ENCODE results near the gene CLDN6.

Gene CLDN6

GRCh38 chr16:2973093-2973492 is 44.9 kb downstream of the CLDN6 start:
- Histone ChIP-seq H3K56ac (ENCODE audit: low read length) (no peak overlapping the region), H3K36me3 (ENCODE audit: control insufficient read depth, insufficient read depth, low read length) (peaks cover 10% of the 10 kb centered on the region)

GRCh38 chr16:2971985-2972784 is 45.8 kb downstream of the CLDN6 start:
- Histone ChIP-seq H2BK120ac (ENCODE audit: low read depth, low read length) (no peak overlapping the region), H3K36me3 (ENCODE audit: control insufficient read depth, insufficient read depth, low read length) (peaks cover 7% of the 10 kb centered on the region)

More at GRCh38 chr16:2973093-2973492, 44.9 kb downstream of the CLDN6 start:
- peaks cover 6% of the 10 kb centered on the region for H3K79me2 ChIP-seq (ENCODE audit: control insufficient read depth, insufficient read depth, low read length)
- H3K18ac ChIP-seq (ENCODE audit: low read length), result no peak overlapping the region
- H3K9ac ChIP-seq (ENCODE audit: low read length), result no peak overlapping the region
- no peak overlapping the region for H2AK5ac ChIP-seq (ENCODE audit: low read length)
- no peak overlapping the region for H3K27ac ChIP-seq (ENCODE audit: low read depth, low read length)
- no peak overlapping the region for H3K4me2 ChIP-seq (ENCODE audit: low read length)
- peaks cover 7% of the 10 kb centered on the region for H3K79me1 ChIP-seq (ENCODE audit: low read length)
- DNase-seq, result no peak
- H3K27me3 ChIP-seq (ENCODE audit: insufficient read depth, low read length, poor library complexity), result no peaks in the 10 kb centered on the region
- H3K4ac ChIP-seq (ENCODE audit: low read depth, low read length), result no peak overlapping the region
- WGBS (ENCODE audit: extremely low coverage, insufficient coverage, low lambda C conversion rate), result no CpG with 5 or more reads among the region's 5 CpGs
- H3K4me3 ChIP-seq (ENCODE audit: low read length), result no peak overlapping the region
- H3K4me1 ChIP-seq (ENCODE audit: control insufficient read depth, low read depth, low read length), result no peaks in the 10 kb centered on the region
- no peak overlapping the region for H3K23ac ChIP-seq (ENCODE audit: low read length)
- H2BK15ac ChIP-seq (replicated peaks; ENCODE audit: low read depth), result no peak overlapping the region
- H2BK120ac ChIP-seq (ENCODE audit: low read depth, low read length), result no peak overlapping the region
- H4K8ac ChIP-seq (ENCODE audit: low read depth, low read length), result no peak overlapping the region
- H4K5ac ChIP-seq (ENCODE audit: low read length), result no peak overlapping the region
- no peak overlapping the region for H2BK5ac ChIP-seq (ENCODE audit: low read length)

GRCh38 chr16:2971134-2971984 is 46.6 kb downstream of the CLDN6 start:
- H2BK15ac ChIP-seq (replicated peaks; ENCODE audit: low read depth), result no peak overlapping the region
- no peaks in the 10 kb centered on the region for H3K4me1 ChIP-seq (ENCODE audit: control insufficient read depth, low read depth, low read length)
- no peak overlapping the region for H3K18ac ChIP-seq (ENCODE audit: low read length)
- no peaks in the 10 kb centered on the region for H3K27me3 ChIP-seq (ENCODE audit: insufficient read depth, low read length, poor library complexity)
- no peak overlapping the region for H2BK5ac ChIP-seq (ENCODE audit: low read length)
- H3K4me3 ChIP-seq (ENCODE audit: low read length), result no peak overlapping the region
- H3K79me1 ChIP-seq (ENCODE audit: low read length), result peaks cover 4% of the 10 kb centered on the region
- H3K4ac ChIP-seq (ENCODE audit: low read depth, low read length), result no peak overlapping the region
- no peak overlapping the region for H2AK5ac ChIP-seq (ENCODE audit: low read length)
- no CpG with 5 or more reads among the region's 35 CpGs for WGBS (ENCODE audit: extremely low coverage, insufficient coverage, low lambda C conversion rate)
- peaks cover 6% of the 10 kb centered on the region for H3K36me3 ChIP-seq (ENCODE audit: control insufficient read depth, insufficient read depth, low read length)
- no peak overlapping the region for H3K56ac ChIP-seq (ENCODE audit: low read length)
- no peak overlapping the region for H3K27ac ChIP-seq (ENCODE audit: low read depth, low read length)
- no peak overlapping the region for H4K5ac ChIP-seq (ENCODE audit: low read length)
- DNase-seq, result no peak
- no peak overlapping the region for H2BK120ac ChIP-seq (ENCODE audit: low read depth, low read length)
- H3K23ac ChIP-seq (ENCODE audit: low read length), result no peak overlapping the region
- no peak overlapping the region for H4K8ac ChIP-seq (ENCODE audit: low read depth, low read length)
- peaks cover 4% of the 10 kb centered on the region for H3K79me2 ChIP-seq (ENCODE audit: control insufficient read depth, insufficient read depth, low read length)
- H3K9ac ChIP-seq (ENCODE audit: low read length), result peak overlapping the region; percentile 92
- H3K4me2 ChIP-seq (ENCODE audit: low read length), result no peak overlapping the region

More at GRCh38 chr16:2971985-2972784, 45.8 kb downstream of the CLDN6 start:
- no peak overlapping the region for H3K4me2 ChIP-seq (ENCODE audit: low read length)
- H2BK15ac ChIP-seq (replicated peaks; ENCODE audit: low read depth), result no peak overlapping the region
- H3K4me1 ChIP-seq (ENCODE audit: control insufficient read depth, low read depth, low read length), result no peaks in the 10 kb centered on the region
- H3K79me1 ChIP-seq (ENCODE audit: low read length), result peaks cover 4% of the 10 kb centered on the region
- peaks cover 4% of the 10 kb centered on the region for H3K79me2 ChIP-seq (ENCODE audit: control insufficient read depth, insufficient read depth, low read length)
- H3K56ac ChIP-seq (ENCODE audit: low read length), result no peak overlapping the region
- H2AK5ac ChIP-seq (ENCODE audit: low read length), result no peak overlapping the region
- H4K5ac ChIP-seq (ENCODE audit: low read length), result no peak overlapping the region
- no peak overlapping the region for H3K4me3 ChIP-seq (ENCODE audit: low read length)
- no peak overlapping the region for H3K9ac ChIP-seq (ENCODE audit: low read length)
- H3K27me3 ChIP-seq (ENCODE audit: insufficient read depth, low read length, poor library complexity), result no peaks in the 10 kb centered on the region
- no peak overlapping the region for H3K4ac ChIP-seq (ENCODE audit: low read depth, low read length)
- WGBS (ENCODE audit: extremely low coverage, insufficient coverage, low lambda C conversion rate), result no CpG with 5 or more reads among the region's 15 CpGs
- DNase-seq, result no peak
- H4K8ac ChIP-seq (ENCODE audit: low read depth, low read length), result no peak overlapping the region
- H3K23ac ChIP-seq (ENCODE audit: low read length), result no peak overlapping the region
- no peak overlapping the region for H2BK5ac ChIP-seq (ENCODE audit: low read length)
- H3K18ac ChIP-seq (ENCODE audit: low read length), result no peak overlapping the region
- no peak overlapping the region for H3K27ac ChIP-seq (ENCODE audit: low read depth, low read length)

GRCh38 chr16:2970563-2970962 is 47.4 kb downstream of the CLDN6 start:
- Histone ChIP-seq H3K27ac (ENCODE audit: low read depth, low read length) (no peak overlapping the region), H2BK15ac (replicated peaks; ENCODE audit: low read depth) (no peak overlapping the region), H4K8ac (ENCODE audit: low read depth, low read length) (no peak overlapping the region), H3K79me1 (ENCODE audit: low read length) (peaks cover 4% of the 10 kb centered on the region), H3K9ac (ENCODE audit: low read length) (peak overlapping the region; percentile 92), H3K56ac (ENCODE audit: low read length) (peak overlapping the region; percentile 87), H3K18ac (ENCODE audit: low read length) (no peak overlapping the region), H3K79me2 (ENCODE audit: control insufficient read depth, insufficient read depth, low read length) (peaks cover 4% of the 10 kb centered on the region), H4K5ac (ENCODE audit: low read length) (no peak overlapping the region), H2BK5ac (ENCODE audit: low read length) (no peak overlapping the region), H2BK120ac (ENCODE audit: low read depth, low read length) (no peak overlapping the region), H3K23ac (ENCODE audit: low read length) (peak overlapping the region; percentile 48), H3K4me3 (ENCODE audit: low read length) (no peak overlapping the region), H3K4ac (ENCODE audit: low read depth, low read length) (no peak overlapping the region), H3K4me2 (ENCODE audit: low read length) (peak overlapping the region; percentile 85), H3K27me3 (ENCODE audit: insufficient read depth, low read length, poor library complexity) (no peaks in the 10 kb centered on the region), H2AK5ac (ENCODE audit: low read length) (no peak overlapping the region), H3K36me3 (ENCODE audit: control insufficient read depth, insufficient read depth, low read length) (peaks cover 4% of the 10 kb centered on the region), H3K4me1 (ENCODE audit: control insufficient read depth, low read depth, low read length) (no peaks in the 10 kb centered on the region)
- no CpG with 5 or more reads among the region's 6 CpGs for WGBS (ENCODE audit: extremely low coverage, insufficient coverage, low lambda C conversion rate)
- peak; percentile 23 for DNase-seq

- Histone ChIP-seq H3K27me3 (ENCODE audit: insufficient read depth, low read length, poor library complexity) (no peaks in the 10 kb centered on the region), H2AK5ac (ENCODE audit: low read length) (no peak overlapping the region), H3K4me3 (ENCODE audit: low read length) (peak overlapping the region; percentile 76), H3K4ac (ENCODE audit: low read depth, low read length) (peak overlapping the region; percentile 40), H3K56ac (ENCODE audit: low read length) (peak overlapping the region; percentile 96), H3K9ac (ENCODE audit: low read length) (peak overlapping the region; percentile 92), H3K4me2 (ENCODE audit: low read length) (peak overlapping the region; percentile 85), H2BK15ac (replicated peaks; ENCODE audit: low read depth) (no peak overlapping the region), H3K23ac (ENCODE audit: low read length) (peak overlapping the region; percentile 89), H3K79me2 (ENCODE audit: control insufficient read depth, insufficient read depth, low read length) (peaks cover 4% of the 10 kb centered on the region), H2BK120ac (ENCODE audit: low read depth, low read length) (no peak overlapping the region), H4K5ac (ENCODE audit: low read length) (no peak overlapping the region), H3K18ac (ENCODE audit: low read length) (peak overlapping the region; percentile 35), H3K79me1 (ENCODE audit: low read length) (peaks cover 4% of the 10 kb centered on the region), H3K36me3 (ENCODE audit: control insufficient read depth, insufficient read depth, low read length) (peaks cover 4% of the 10 kb centered on the region), H4K8ac (ENCODE audit: low read depth, low read length) (no peak overlapping the region), H3K4me1 (ENCODE audit: control insufficient read depth, low read depth, low read length) (no peaks in the 10 kb centered on the region), H3K27ac (ENCODE audit: low read depth, low read length) (peak overlapping the region; percentile 44), H2BK5ac (ENCODE audit: low read length) (no peak overlapping the region)
- peak; percentile 90 for DNase-seq
- WGBS (ENCODE audit: extremely low coverage, insufficient coverage, low lambda C conversion rate), result no CpG with 5 or more reads among the region's 83 CpGs
Measured at GRCh38 chr16:2969545-2970521, 48.1 kb downstream of the CLDN6 start.
